H1 (cell line): ENCODE measurements around the gene ZNF573. TPM values are rescaled to one million over a fixed set of nuclear protein-coding genes. Genes with fewer than 3 reads are reported as not detected.

Experiments used
- ATF2 ChIP-seq: IDR thresholded peaks from 2 replicates; pipeline ENCODE4 v1.6.1; 2012; ENCODE audit warnings: low read length, inconsistent platforms
- BACH1 ChIP-seq: IDR thresholded peaks from 2 replicates; pipeline ENCODE4 v1.6.1; 2012; ENCODE audit warnings: low read length, improper control_type of control experiment
- CEBPB ChIP-seq: IDR thresholded peaks from 2 replicates; pipeline ENCODE4 v1.6.1; 2012; ENCODE audit warnings: low read depth, low read length
- CHD1 ChIP-seq: IDR thresholded peaks from 2 replicates; pipeline ENCODE4 v1.6.1; 2012; ENCODE audit warnings: low read depth, low read length, improper control_type of control experiment
- EZH2 ChIP-seq: fragments of 200-600 bp; sonication (generic); IDR thresholded peaks from 2 replicates; pipeline ENCODE4 v1.7.1; 2012; ENCODE audit warnings: low read depth, mild to moderate bottlenecking, moderate library complexity, low read length, inconsistent platforms; ENCODE audit not compliant: severe bottlenecking
- GABPA ChIP-seq: IDR thresholded peaks from 2 replicates; pipeline ENCODE4 v1.6.1; 2011; ENCODE audit warnings: mild to moderate bottlenecking, low read length, moderate library complexity, borderline replicate concordance; ENCODE audit not compliant: insufficient read depth
- NRF1 ChIP-seq: IDR thresholded peaks from 2 replicates; pipeline ENCODE4 v1.6.1; 2011; ENCODE audit warnings: mild to moderate bottlenecking, low read depth, low read length, improper control_type of control experiment
- POLR2AphosphoS5 ChIP-seq: IDR thresholded peaks from 2 replicates; pipeline ENCODE4 v1.6.1; 2011; ENCODE audit warnings: low read depth, low read length
- RNF2 ChIP-seq: fragments of 200-900, 300-1000 bp; sonication (generic); IDR thresholded peaks from 2 replicates; pipeline ENCODE4 v1.7.1; 2016; ENCODE audit warnings: borderline replicate concordance, low read depth, mild to moderate bottlenecking, antibody characterized with exemption, low read length; ENCODE audit not compliant: poor library complexity, severe bottlenecking; ENCODE audit errors: missing control alignments
- SAP30 ChIP-seq: fragments of 300-600 bp; sonication (generic); IDR thresholded peaks from 2 replicates; pipeline ENCODE4 v1.7.1; 2012; ENCODE audit warnings: low read length, moderate library complexity, mild to moderate bottlenecking, inconsistent platforms; ENCODE audit not compliant: insufficient read depth, insufficient replicate concordance
- SP1 ChIP-seq: IDR thresholded peaks from 2 replicates; pipeline ENCODE4 v1.6.1; 2011; ENCODE audit warnings: low read depth, low read length
- TCF12 ChIP-seq: IDR thresholded peaks from 2 replicates; pipeline ENCODE4 v1.6.1; 2011; ENCODE audit warnings: low read depth, mild to moderate bottlenecking, low read length
- USF2 ChIP-seq: IDR thresholded peaks from 2 replicates; pipeline ENCODE4 v1.6.1; 2011; ENCODE audit warnings: low read length, improper control_type of control experiment
- YY1 ChIP-seq: IDR thresholded peaks from 2 replicates; pipeline ENCODE4 v1.6.1; 2011; ENCODE audit warnings: low read depth, mild to moderate bottlenecking, low read length
- polyA plus RNA-seq, 7 experiments: library from polyadenylated mRNA; depleted of rRNA in 3 of 7; stranded (reverse) in 5 of 7; unstranded in 2 of 7; fragments of >200 nt in 5 of 7; fragments of 200-250 nt in 2 of 7; gene quantifications; 1 replicate in 5 of 7; 2 replicates in 1 of 7; 4 replicates in 1 of 7; pipeline versions ENCODE4 v1.2.1 to v1.2.3, GENCODE V29; 2011 to 2013; ENCODE audit warnings: missing spikeins in 2 of 7, mixed read lengths in 2 of 7
- total RNA-seq: library from RNA; stranded (reverse); fragmentation: NEBNext Ultra II Directional; extraction: Animal tissue kit (Norgen Biotek cat#: 25700); gene quantifications from 2 replicates; pipeline ENCODE4 v1.2.1, GENCODE V29; 2021
- TF ChIP-seq, protein P1 (sequence below), 3 experiments: IDR thresholded peaks; 1 replicate in 2 of 3; 2 replicates in 1 of 3; pipeline versions ENCODE4 v1.5.1 to v1.6.1; 2011; ENCODE audit warnings: low read length in 3 of 3, mild to moderate bottlenecking in 3 of 3, inconsistent platforms in 2 of 3, low read depth in 1 of 3, moderate library complexity in 1 of 3; ENCODE audit not compliant: insufficient read depth in 1 of 3; ENCODE audit errors: control extremely low read depth in 1 of 3

ZNF573 gene
- total and polyA plus RNA-seq, 2 of the 8 experiments (the other 6 are each of a cell fraction or from before 2014, with no cell fraction given): 6.3 to 13.8 TPM

- TF ChIP-seq GABPA (no peak), USF2 (no peak), SAP30 (no peak), RNF2 (no peak), ATF2 (no peak), BACH1 (no peak; the same call in 1 of the 2 replicates), POLR2AphosphoS5 (no peak), YY1 (no peak), CEBPB (no peak), EZH2 (no peak), TCF12 (no peak), CHD1 (no peak), SP1 (0 out of 2 replicates have a peak, but pooled peaks have one; percentile 16), NRF1 (no peak; the same call in 1 of the 2 replicates)
- TF ChIP-seq, protein P1, sequence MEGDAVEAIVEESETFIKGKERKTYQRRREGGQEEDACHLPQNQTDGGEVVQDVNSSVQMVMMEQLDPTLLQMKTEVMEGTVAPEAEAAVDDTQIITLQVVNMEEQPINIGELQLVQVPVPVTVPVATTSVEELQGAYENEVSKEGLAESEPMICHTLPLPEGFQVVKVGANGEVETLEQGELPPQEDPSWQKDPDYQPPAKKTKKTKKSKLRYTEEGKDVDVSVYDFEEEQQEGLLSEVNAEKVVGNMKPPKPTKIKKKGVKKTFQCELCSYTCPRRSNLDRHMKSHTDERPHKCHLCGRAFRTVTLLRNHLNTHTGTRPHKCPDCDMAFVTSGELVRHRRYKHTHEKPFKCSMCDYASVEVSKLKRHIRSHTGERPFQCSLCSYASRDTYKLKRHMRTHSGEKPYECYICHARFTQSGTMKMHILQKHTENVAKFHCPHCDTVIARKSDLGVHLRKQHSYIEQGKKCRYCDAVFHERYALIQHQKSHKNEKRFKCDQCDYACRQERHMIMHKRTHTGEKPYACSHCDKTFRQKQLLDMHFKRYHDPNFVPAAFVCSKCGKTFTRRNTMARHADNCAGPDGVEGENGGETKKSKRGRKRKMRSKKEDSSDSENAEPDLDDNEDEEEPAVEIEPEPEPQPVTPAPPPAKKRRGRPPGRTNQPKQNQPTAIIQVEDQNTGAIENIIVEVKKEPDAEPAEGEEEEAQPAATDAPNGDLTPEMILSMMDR (IDR thresholded peaks at IDR 0.05; ENCODE audit: control extremely low read depth in 1 of 3, insufficient read depth in 1 of 3, low read depth in 1 of 3, low read length in 3 of 3): peak; percentile 59 to 85 (median 81)
- TF ChIP-seq, all 59 proteins: peak for 9
Measured at GRCh38 chr19:37719111-37719926, 60.1 kb downstream of the ZNF573 start, which contains the start of gene ZNF607 (continued).
